Ovary (tissue), 9 donors: Measurements from ENCODE around the gene WNT4. TPM values are rescaled to one million over a fixed set of nuclear protein-coding genes. Genes with fewer than 3 reads are reported as not detected.

Source experiments
- DNase-seq, 5 donors: peaks; one replicate each; pipeline ENCODE4 v3.0.0-alpha.2; 2019 to 2020
- H3K27ac ChIP-seq, 2 donors: fragments of 200-600 bp; one replicate each; pipeline versions ENCODE4 v1.5.1 to v1.8.0; 2019 to 2022
- H3K27me3 ChIP-seq: fragments of 200-600 bp; one replicate; pipeline ENCODE4 v1.8.0; 2022
- H3K36me3 ChIP-seq: fragments of 200-600 bp; sonication (generic); one replicate; pipeline ENCODE4 v1.5.1; 2019
- H3K4me1 ChIP-seq: one replicate; pipeline ENCODE4 v1.8.1; 2013; ENCODE audit warnings: mild to moderate bottlenecking, moderate library complexity; ENCODE audit not compliant: insufficient read depth
- H3K4me3 ChIP-seq: fragments of 200-600 bp; sonication (generic); one replicate; pipeline ENCODE4 v1.5.1; 2017
- H3K9me3 ChIP-seq, 2 donors: fragments of 200-600 bp in 1 of 2; sonication (generic) in 1 of 2; one replicate each; pipeline versions ENCODE4 v1.5.1 to v1.8.1; 2013 to 2019; ENCODE audit warnings: mild to moderate bottlenecking in 1 of 2, moderate library complexity in 1 of 2
- CTCF ChIP-seq, 3 donors: fragments of 450-650 bp in 2 of 3; fragments of 200-600 bp in 1 of 3; IDR thresholded peaks; one replicate each; pipeline versions ENCODE4 v1.5.1 to v1.8.0; 2016 to 2022; ENCODE audit warnings: antibody characterized with exemption in 3 of 3, mild to moderate bottlenecking in 1 of 3
- EP300 ChIP-seq: sonication (generic); formaldehyde crosslinking; IDR thresholded peaks from one replicate; pipeline ENCODE4 v1.6.1; 2017; ENCODE audit warnings: antibody characterized with exemption
- POLR2A ChIP-seq: fragments of 450-650 bp; IDR thresholded peaks from one replicate; pipeline ENCODE4 v1.6.1; 2017; ENCODE audit warnings: antibody characterized with exemption, mild to moderate bottlenecking, moderate library complexity
- WGBS, 3 donors: extraction: QIAGEN DNeasy Blood & Tissue Kit in 1 of 3; methylation state at CpG; one replicate each; pipeline versions ENCODE4 v1.1.5 to v1.1.7; 2013 to 2017; 5-methylcytosine and 5-hydroxymethylcytosine counted together
- intact Hi-C, 4 donors: fragments of 100-400 bp; cut with DNase I; formaldehyde crosslinking; loops; one replicate each; pipeline versions ENCODE4 v1.11.0 to v1.15.1; 2022 to 2023
- polyA plus RNA-seq, 2 donors: library from polyadenylated mRNA; stranded (reverse); fragments of 200-250 nt in 1 of 2; fragments of 350-450 nt in 1 of 2; fragmentation: Illumina TruSeq in 1 of 2; extraction: RNeasy Lipid Tissue Mini Kit (QIAGEN cat#74804) in 1 of 2; gene quantifications; one replicate each; pipeline ENCODE4 v1.2.3, GENCODE V29; 2013 to 2014
- total RNA-seq, 7 donors: library from RNA; depleted of rRNA in 2 of 7; stranded (reverse); fragments of >200 nt in 2 of 7; fragmentation: NEBNext Ultra II Directional in 3 of 7; extraction: Animal tissue kit (Norgen Biotek cat#: 25700) in 3 of 7; gene quantifications; one replicate each; pipeline versions ENCODE4 v1.1.0 to v1.2.4, GENCODE V29; 2016 to 2023
- donor health status: DM: no; HTN: no; CAD: no; lungs with moderate emphysema.
- donor health status: DM: no; HTN: no; CAD: no.
- donor health status: Bipolar disorder and iron deficiency.
- donor health status: DM: yes; HTN: yes; CAD: no.
- donor health status: DM: no; HTN: no; CAD: no.
- donor health status: DM: yes; HTN: yes; CAD: no.

Gene WNT4
- total and polyA plus RNA-seq, 9 donors = 3.7 to 125 (median 17.2) TPM

- 45 to 65% (median 59%) methylated on average over 3 of the region's 3 CpGs for WGBS, 3 donors
- no peaks in the 10 kb centered on the region for H3K36me3 ChIP-seq
- peaks cover 34% of the 10 kb centered on the region for H3K4me1 ChIP-seq
- H3K27ac ChIP-seq = peak overlapping the region in 1 of 2 donors; percentile 28
- intact Hi-C loops = loop anchor here in 1 of 4 donors (2.0 kb wide), 1 partner anchor 79 kb away; no protein-coding TSS in a partner anchor
- H3K9me3 ChIP-seq = no peaks in the 10 kb centered on the region
- DNase-seq = no peak
- no peaks in the 10 kb centered on the region for H3K27me3 ChIP-seq
- no peak for TF ChIP-seq EP300
- no peak for TF ChIP-seq CTCF (IDR thresholded peaks at IDR 0.05)
- no peak for TF ChIP-seq POLR2A
- H3K4me3 ChIP-seq = no peak overlapping the region
Observed at GRCh38 chr1:22110016-22110415, 32.9 kb downstream of the WNT4 start.

GRCh38 chr1:22108339-22109105 is 34.4 kb downstream of the WNT4 start:
- intact Hi-C loops = loop anchor here in 3 of 4 donors (5.0 to 10.0 kb wide), 5 partner anchors 34 to 536 kb away; partner anchors contain the start of genes C1QC (in 2 of the 3) and WNT4 (in 1 of the 3)
- H3K36me3 ChIP-seq = no peaks in the 10 kb centered on the region
- no peaks in the 10 kb centered on the region for H3K9me3 ChIP-seq
- H3K27ac ChIP-seq = peak overlapping the region in 1 of 2 donors; percentile 28
- H3K27me3 ChIP-seq = no peaks in the 10 kb centered on the region
- 8 to 12% (median 10%) methylated on average over 11 of the region's 11 CpGs for WGBS, 3 donors
- H3K4me1 ChIP-seq = peaks cover 22% of the 10 kb centered on the region
- DNase-seq = peak in 4 of 5 donors; percentile 68 to 83 (median 76)
- H3K4me3 ChIP-seq = no peak overlapping the region
- TF ChIP-seq EP300 = no peak
- TF ChIP-seq CTCF (IDR thresholded peaks at IDR 0.05) = no peak
- no peak for TF ChIP-seq POLR2A

GRCh38 chr1:22107126-22107525 is 35.8 kb downstream of the WNT4 start:
- Histone ChIP-seq H3K27ac (no peak overlapping the region), H3K4me3 (no peak overlapping the region), H3K4me1 (peaks cover 22% of the 10 kb centered on the region), H3K27me3 (no peaks in the 10 kb centered on the region), H3K9me3 (no peaks in the 10 kb centered on the region), H3K36me3 (no peaks in the 10 kb centered on the region)
- DNase-seq = no peak
- WGBS, 3 donors = 81 to 92% (median 90%) methylated on average over 5 of the region's 5 CpGs
- no peak for TF ChIP-seq POLR2A
- TF ChIP-seq CTCF (IDR thresholded peaks at IDR 0.05) = no peak
- no peak for TF ChIP-seq EP300
- intact Hi-C loops = loop anchor here in 3 of 4 donors (5.0 to 10.0 kb wide), 5 partner anchors 35 to 538 kb away; partner anchors contain the start of genes C1QC (in 2 of the 3) and WNT4 (in 1 of the 3)

GRCh38 chr1:22105611-22106207 is 37.2 kb downstream of the WNT4 start:
- intact Hi-C loops = loop anchor here in 3 of 4 donors (2.0 to 10.0 kb wide), 6 partner anchors 37 to 539 kb away; partner anchors contain the start of genes C1QC (in 2 of the 3) and WNT4 (in 1 of the 3)

More at GRCh38 chr1:22105611-22106207, 37.2 kb downstream of the WNT4 start:
- Histone ChIP-seq H3K27me3 (no peaks in the 10 kb centered on the region), H3K4me1 (peaks cover 15% of the 10 kb centered on the region), H3K27ac (no peak overlapping the region), H3K9me3 (no peaks in the 10 kb centered on the region), H3K36me3 (no peaks in the 10 kb centered on the region), H3K4me3 (no peak overlapping the region)
- TF ChIP-seq CTCF (IDR thresholded peaks at IDR 0.05) = peak; percentile 55 to 92 (median 84)
- TF ChIP-seq POLR2A = no peak
- WGBS, 3 donors = 37 to 47% (median 39%) methylated on average over 5 of the region's 5 CpGs
- peak in 1 of 5 donors; percentile 56 for DNase-seq
